Nephron (organoid): ENCODE results near the gene PTPRN2.
"Not testable (repeated sequence)": the region's sequence is repeated elsewhere in the genome, so short reads cannot be mapped to it uniquely, and the experiment has no call there.

ENCODE experiments used
- H3K27ac Mint-ChIP-seq, 3 experiments: 2 replicates each; pipeline ENCODE4 v1.8.0; 2020; ENCODE audit warnings: mixed read lengths in 3 of 3, mild to moderate bottlenecking in 2 of 3, moderate library complexity in 1 of 3
- H3K27me3 Mint-ChIP-seq: 2 replicates; pipeline ENCODE4 v1.8.0; 2021; ENCODE audit warnings: low read depth, mild to moderate bottlenecking, moderate library complexity, mixed read lengths
- H3K36me3 Mint-ChIP-seq: 2 replicates; pipeline ENCODE4 v1.8.0; 2020; ENCODE audit warnings: low read depth, mixed read lengths
- H3K4me1 Mint-ChIP-seq: 2 replicates; pipeline ENCODE4 v1.8.0; 2020; ENCODE audit warnings: mixed read lengths
- H3K4me3 Mint-ChIP-seq, 3 experiments: 2 replicates each; pipeline ENCODE4 v1.8.0; 2020; ENCODE audit warnings: mild to moderate bottlenecking in 3 of 3, mixed read lengths in 3 of 3, moderate library complexity in 2 of 3
- H3K9me3 Mint-ChIP-seq: 2 replicates; pipeline ENCODE4 v1.8.0; 2020; ENCODE audit warnings: mixed read lengths
- TF ChIP-seq, protein P1 (sequence below), 3 experiments: fragments of 200-600 bp; sonication (generic); IDR thresholded peaks; one replicate each; pipeline ENCODE4 v1.5.0; 2021; ENCODE audit warnings: antibody characterized with exemption in 3 of 3; ENCODE audit not compliant: unreplicated experiment in 3 of 3

PTPRN2 gene

DNA sequence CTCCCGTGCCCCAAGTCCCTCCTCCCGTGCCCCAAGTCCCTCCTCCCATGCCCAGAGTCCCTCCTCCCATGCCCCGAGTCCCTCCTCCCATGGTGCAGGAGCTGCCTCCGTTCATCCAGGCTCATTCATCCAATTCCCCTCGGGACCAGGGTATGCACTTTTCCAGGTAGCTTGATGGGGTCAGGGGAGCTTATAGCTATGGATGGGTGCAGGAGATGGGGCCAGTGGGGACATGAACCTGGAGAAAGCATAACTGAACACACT, 201.3 kb downstream of the PTPRN2 start:
- H3K4me1 Mint-ChIP-seq = peaks cover 6% of the 10 kb centered on the region
- H3K27me3 Mint-ChIP-seq = peaks cover 39% of the 10 kb centered on the region
- H3K9me3 Mint-ChIP-seq = peaks cover 9% of the 10 kb centered on the region
- no peaks in the 10 kb centered on the region for H3K36me3 Mint-ChIP-seq
- TF ChIP-seq, protein P1, sequence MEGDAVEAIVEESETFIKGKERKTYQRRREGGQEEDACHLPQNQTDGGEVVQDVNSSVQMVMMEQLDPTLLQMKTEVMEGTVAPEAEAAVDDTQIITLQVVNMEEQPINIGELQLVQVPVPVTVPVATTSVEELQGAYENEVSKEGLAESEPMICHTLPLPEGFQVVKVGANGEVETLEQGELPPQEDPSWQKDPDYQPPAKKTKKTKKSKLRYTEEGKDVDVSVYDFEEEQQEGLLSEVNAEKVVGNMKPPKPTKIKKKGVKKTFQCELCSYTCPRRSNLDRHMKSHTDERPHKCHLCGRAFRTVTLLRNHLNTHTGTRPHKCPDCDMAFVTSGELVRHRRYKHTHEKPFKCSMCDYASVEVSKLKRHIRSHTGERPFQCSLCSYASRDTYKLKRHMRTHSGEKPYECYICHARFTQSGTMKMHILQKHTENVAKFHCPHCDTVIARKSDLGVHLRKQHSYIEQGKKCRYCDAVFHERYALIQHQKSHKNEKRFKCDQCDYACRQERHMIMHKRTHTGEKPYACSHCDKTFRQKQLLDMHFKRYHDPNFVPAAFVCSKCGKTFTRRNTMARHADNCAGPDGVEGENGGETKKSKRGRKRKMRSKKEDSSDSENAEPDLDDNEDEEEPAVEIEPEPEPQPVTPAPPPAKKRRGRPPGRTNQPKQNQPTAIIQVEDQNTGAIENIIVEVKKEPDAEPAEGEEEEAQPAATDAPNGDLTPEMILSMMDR (IDR thresholded peaks at IDR 0.05; ENCODE audit: unreplicated experiment in 3 of 3) = no peak
- no peak overlapping the region for H3K27ac Mint-ChIP-seq
- H3K4me3 Mint-ChIP-seq = no peak overlapping the region

- not testable (repeated sequence) for H3K27ac Mint-ChIP-seq, H3K36me3 Mint-ChIP-seq, H3K4me3 Mint-ChIP-seq, H3K4me1 Mint-ChIP-seq
- H3K27me3 Mint-ChIP-seq = peaks cover 37% of the 10 kb centered on the region
- H3K9me3 Mint-ChIP-seq = peaks cover 14% of the 10 kb centered on the region
These were observed 201.9 kb downstream of the PTPRN2 start for GRCh38 chr7:158385496-158386354.

DNA sequence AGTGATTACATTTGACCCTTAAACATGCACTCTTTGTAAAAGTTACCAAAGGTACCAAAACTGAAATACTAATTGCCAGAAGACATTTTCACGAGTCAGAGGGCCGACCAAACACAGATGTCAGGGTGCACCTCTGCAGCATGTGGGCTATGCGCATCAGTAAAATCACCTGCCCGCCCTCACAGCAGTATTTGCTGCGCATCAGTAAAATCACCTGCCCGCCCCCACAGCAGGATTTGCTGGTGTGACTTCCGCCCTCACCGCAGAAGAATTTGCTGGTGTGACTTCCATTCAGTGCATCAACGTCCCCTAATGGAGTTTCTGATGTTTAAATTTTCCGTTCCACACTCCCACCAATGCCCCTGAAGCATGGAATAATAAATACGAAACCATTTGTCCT, 202.9 kb downstream of the PTPRN2 start:
- H3K9me3 Mint-ChIP-seq = peaks cover 18% of the 10 kb centered on the region
- H3K36me3 Mint-ChIP-seq = no peaks in the 10 kb centered on the region
- TF ChIP-seq, protein P1 (IDR thresholded peaks at IDR 0.05; ENCODE audit: unreplicated experiment in 3 of 3) = no peak
- H3K4me3 Mint-ChIP-seq = no peak overlapping the region
- H3K27me3 Mint-ChIP-seq = peaks cover 36% of the 10 kb centered on the region
- no peak overlapping the region for H3K27ac Mint-ChIP-seq
- peaks cover 6% of the 10 kb centered on the region for H3K4me1 Mint-ChIP-seq

- TF ChIP-seq, protein P1 (IDR thresholded peaks at IDR 0.05; ENCODE audit: unreplicated experiment in 3 of 3) = no peak
- Mint-ChIP-seq H3K27me3 (peaks cover 41% of the 10 kb centered on the region), H3K36me3 (no peaks in the 10 kb centered on the region), H3K4me1 (peaks cover 6% of the 10 kb centered on the region), H3K9me3 (peaks cover 24% of the 10 kb centered on the region), H3K4me3 (no peak overlapping the region), H3K27ac (no peak overlapping the region)
These were observed 204.0 kb downstream of the PTPRN2 start for GRCh38 chr7:158383665-158384064.

DNA sequence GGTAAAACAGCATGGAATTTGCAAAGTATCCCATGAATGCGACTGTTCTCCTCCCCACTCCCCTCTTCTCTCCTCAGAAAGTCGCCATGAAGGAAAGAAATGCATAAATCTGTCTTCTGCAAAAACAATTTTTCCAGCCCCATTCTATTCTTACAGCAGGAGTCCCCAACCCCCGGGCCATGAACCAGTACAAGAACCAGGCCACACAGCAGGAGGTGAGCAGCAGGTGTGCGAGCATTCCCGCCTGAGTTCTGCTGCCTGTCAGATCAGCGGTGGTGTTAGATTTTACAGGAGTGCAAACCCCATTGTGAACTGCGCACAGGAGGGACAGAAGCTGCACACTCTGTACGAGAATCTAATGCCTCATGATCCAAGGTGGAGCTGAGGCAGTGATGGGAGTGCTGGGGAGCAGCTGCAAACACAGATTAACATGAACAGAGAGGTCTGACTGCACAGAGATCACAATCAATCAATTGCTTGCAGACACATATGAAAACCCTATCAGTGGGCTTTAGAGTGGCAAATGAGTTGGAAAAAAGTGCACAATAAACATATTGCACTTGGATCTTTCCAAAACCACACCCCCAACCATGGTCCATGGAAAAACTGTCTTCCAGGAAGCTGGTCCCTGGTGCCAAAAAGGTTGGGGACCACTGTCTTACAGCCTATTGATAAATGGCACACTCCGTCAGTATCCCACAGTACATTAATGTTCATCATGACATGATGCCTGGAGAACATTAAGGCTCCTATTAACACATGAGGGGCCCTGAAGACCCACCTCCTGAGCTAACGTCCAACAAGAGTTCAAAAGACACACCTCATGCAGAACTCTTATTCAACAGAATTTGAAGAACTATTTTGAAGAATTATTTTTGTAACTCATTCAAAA, 205.0 kb downstream of the PTPRN2 start:
- peaks cover 24% of the 10 kb centered on the region for H3K9me3 Mint-ChIP-seq
- H3K36me3 Mint-ChIP-seq = no peaks in the 10 kb centered on the region
- H3K4me3 Mint-ChIP-seq = no peak overlapping the region
- TF ChIP-seq, protein P1 (IDR thresholded peaks at IDR 0.05; ENCODE audit: unreplicated experiment in 3 of 3) = no peak
- H3K27ac Mint-ChIP-seq = no peak overlapping the region
- peaks cover 33% of the 10 kb centered on the region for H3K27me3 Mint-ChIP-seq
- peaks cover 2% of the 10 kb centered on the region for H3K4me1 Mint-ChIP-seq

- H3K27ac Mint-ChIP-seq = no peak overlapping the region
These were observed 205.7 kb downstream of the PTPRN2 start for GRCh38 chr7:158381956-158382355.

More at GRCh38 chr7:158381956-158382355, 205.7 kb downstream of the PTPRN2 start:
- Mint-ChIP-seq H3K27me3 (peaks cover 34% of the 10 kb centered on the region), H3K4me3 (no peak overlapping the region), H3K9me3 (peaks cover 24% of the 10 kb centered on the region), H3K4me1 (no peaks in the 10 kb centered on the region), H3K36me3 (no peaks in the 10 kb centered on the region)
- TF ChIP-seq, protein P1 (IDR thresholded peaks at IDR 0.05; ENCODE audit: unreplicated experiment in 3 of 3) = no peak
